OCI-LY1 (cell line): ENCODE measurements around the gene BTBD6.

Source experiments
- H2AFZ ChIP-seq: fragments of 200-600 bp; sonication (generic), shearing (Covaris generic); 2 replicates; pipeline ENCODE4 v1.6.0; 2014; ENCODE audit warnings: antibody characterized with exemption, mild to moderate bottlenecking, low read length
- H3F3A ChIP-seq: fragments of 200-600 bp; sonication (generic), shearing (Covaris generic); 2 replicates; pipeline ENCODE4 v1.6.0; 2014; ENCODE audit warnings: mild to moderate bottlenecking, antibody characterized with exemption, low read length, moderate library complexity; ENCODE audit not compliant: insufficient read depth
- H3K27ac ChIP-seq: fragments of 200-600 bp; sonication (generic); 2 replicates; pipeline ENCODE4 v1.5.1; 2014; ENCODE audit warnings: low read length, mixed run types, mild to moderate bottlenecking, low read depth; ENCODE audit not compliant: poor library complexity, severe bottlenecking
- H3K27me3 ChIP-seq: fragments of 200-600 bp; sonication (generic); 2 replicates; pipeline ENCODE4 v1.6.0; 2014; ENCODE audit warnings: antibody characterized with exemption, mild to moderate bottlenecking, low read length, moderate library complexity; ENCODE audit not compliant: insufficient read depth
- H3K36me3 ChIP-seq: fragments of 200-600 bp; sonication (generic); 2 replicates; pipeline ENCODE4 v1.6.1; 2014; ENCODE audit warnings: mild to moderate bottlenecking, antibody characterized with exemption, low read length, moderate library complexity, mixed read lengths; ENCODE audit not compliant: insufficient read depth
- H3K4me1 ChIP-seq: fragments of 200-600 bp; sonication (generic); 2 replicates; pipeline ENCODE4 v1.5.1; 2014; ENCODE audit warnings: mild to moderate bottlenecking, low read length, moderate library complexity; ENCODE audit not compliant: insufficient read depth, severe bottlenecking
- H3K4me2 ChIP-seq: fragments of 200-600 bp; sonication (generic), shearing (Covaris generic); 2 replicates; pipeline ENCODE4 v1.6.1; 2014; ENCODE audit warnings: low read length
- H3K4me3 ChIP-seq: fragments of 200-600 bp; sonication (generic); 2 replicates; pipeline ENCODE4 v1.5.1; 2014; ENCODE audit warnings: low read length, low read depth, mild to moderate bottlenecking, mixed read lengths; ENCODE audit not compliant: poor library complexity, severe bottlenecking
- H3K79me2 ChIP-seq: fragments of 200-600 bp; shearing (Covaris generic); 2 replicates; pipeline ENCODE4 v1.6.1; 2016; ENCODE audit warnings: mixed run types, low read length, mixed read lengths; ENCODE audit not compliant: insufficient read depth
- H3K9ac ChIP-seq: fragments of 200-600 bp; sonication (generic), shearing (Covaris generic); 2 replicates; pipeline ENCODE4 v1.6.1; 2014; ENCODE audit warnings: mild to moderate bottlenecking, low read length, mixed read lengths
- H3K9me2 ChIP-seq: fragments of 200-600 bp; sonication (generic), shearing (Covaris generic); 2 replicates; pipeline ENCODE4 v1.6.1; 2014; ENCODE audit warnings: low read depth, mild to moderate bottlenecking, low read length, mixed read lengths
- H3K9me3 ChIP-seq: fragments of 200-600 bp; shearing (Covaris generic); 2 replicates; pipeline ENCODE4 v1.6.1; 2014; ENCODE audit warnings: low read length, mixed read lengths
- H4K20me1 ChIP-seq: fragments of 200-600 bp; sonication (generic), shearing (Covaris generic); 2 replicates; pipeline ENCODE4 v1.6.0; 2016; ENCODE audit warnings: mild to moderate bottlenecking, low read length; ENCODE audit not compliant: insufficient read depth
- CTCF ChIP-seq: fragments of 200-600 bp; sonication (generic), shearing (Covaris generic); IDR thresholded peaks from 2 replicates; pipeline ENCODE4 v1.5.1; 2017; ENCODE audit warnings: mild to moderate bottlenecking, antibody characterized with exemption, low read length, moderate library complexity, mixed read lengths
- EZH2 ChIP-seq: fragments of 200-600 bp; sonication (generic), shearing (Covaris generic); IDR thresholded peaks from 2 replicates; pipeline ENCODE4 v1.8.0; 2017; ENCODE audit warnings: borderline replicate concordance, mixed run types, mild to moderate bottlenecking, antibody characterized with exemption, low read length, moderate library complexity, mixed read lengths

BTBD6 gene

GRCh38 chr14:105268736-105269354 is 20.5 kb downstream of the BTBD6 start:
- H2AFZ ChIP-seq = no peak overlapping the region
- no peak overlapping the region for H3K27ac ChIP-seq
- no peak overlapping the region for H3K4me2 ChIP-seq
- H3K4me1 ChIP-seq = no peaks in the 10 kb centered on the region
- no peaks in the 10 kb centered on the region for H3K27me3 ChIP-seq
- H3K36me3 ChIP-seq = no peaks in the 10 kb centered on the region
- no peaks in the 10 kb centered on the region for H4K20me1 ChIP-seq
- no peaks in the 10 kb centered on the region for H3K9me2 ChIP-seq
- H3K4me3 ChIP-seq = no peak overlapping the region
- no peaks in the 10 kb centered on the region for H3K79me2 ChIP-seq
- no peak for TF ChIP-seq CTCF
- TF ChIP-seq EZH2 = no peak
- no peak overlapping the region for H3K9ac ChIP-seq
- no peaks in the 10 kb centered on the region for H3K9me3 ChIP-seq
- H3F3A ChIP-seq = no peaks in the 10 kb centered on the region

- Histone ChIP-seq H3K9ac (no peak overlapping the region), H4K20me1 (no peaks in the 10 kb centered on the region), H3F3A (no peaks in the 10 kb centered on the region), H2AFZ (no peak overlapping the region), H3K4me1 (no peaks in the 10 kb centered on the region), H3K4me3 (no peak overlapping the region), H3K9me3 (no peaks in the 10 kb centered on the region), H3K4me2 (no peak overlapping the region), H3K27ac (no peak overlapping the region), H3K36me3 (no peaks in the 10 kb centered on the region), H3K79me2 (no peaks in the 10 kb centered on the region), H3K27me3 (no peaks in the 10 kb centered on the region), H3K9me2 (no peaks in the 10 kb centered on the region)
- no peak for TF ChIP-seq EZH2
- no peak for TF ChIP-seq CTCF
Observed at GRCh38 chr14:105269405-105269804, 21.1 kb downstream of the BTBD6 start.

- TF ChIP-seq EZH2 = no peak
- TF ChIP-seq CTCF = no peak
- H3K4me3 ChIP-seq = no peak overlapping the region
Observed at GRCh38 chr14:105271224-105271890, 23.0 kb downstream of the BTBD6 start.

More at GRCh38 chr14:105271224-105271890, 23.0 kb downstream of the BTBD6 start:
- Histone ChIP-seq H2AFZ (no peak overlapping the region), H3K9me3 (no peaks in the 10 kb centered on the region), H3K4me2 (no peak overlapping the region), H4K20me1 (no peaks in the 10 kb centered on the region), H3K4me1 (no peaks in the 10 kb centered on the region), H3K36me3 (no peaks in the 10 kb centered on the region), H3K27ac (no peak overlapping the region), H3K9ac (no peak overlapping the region), H3F3A (no peaks in the 10 kb centered on the region), H3K27me3 (0 out of 2 replicates have a peak, but pooled peaks cover 4% of the 10 kb centered on the region), H3K9me2 (no peaks in the 10 kb centered on the region), H3K79me2 (no peaks in the 10 kb centered on the region)
